A673 (cell line): ENCODE results near the gene STMN3.

Source experiments
- EZH2 ChIP-seq: fragments of 200-600 bp; sonication (generic); IDR thresholded peaks from 2 replicates; pipeline ENCODE4 v1.6.1; 2017; ENCODE audit warnings: borderline replicate concordance, low read depth, mild to moderate bottlenecking, mixed read lengths, antibody characterized with exemption, low read length; ENCODE audit not compliant: poor library complexity, severe bottlenecking
- TF ChIP-seq, protein P1 (sequence below): fragments of 300-800, 200-600 bp; sonication (generic); conservative IDR thresholded peaks from 2 replicates; pipeline ENCODE4 v1.5.1; 2017; ENCODE audit warnings: low read depth, mild to moderate bottlenecking, antibody characterized with exemption, low read length, moderate library complexity, mixed read lengths

DNA sequence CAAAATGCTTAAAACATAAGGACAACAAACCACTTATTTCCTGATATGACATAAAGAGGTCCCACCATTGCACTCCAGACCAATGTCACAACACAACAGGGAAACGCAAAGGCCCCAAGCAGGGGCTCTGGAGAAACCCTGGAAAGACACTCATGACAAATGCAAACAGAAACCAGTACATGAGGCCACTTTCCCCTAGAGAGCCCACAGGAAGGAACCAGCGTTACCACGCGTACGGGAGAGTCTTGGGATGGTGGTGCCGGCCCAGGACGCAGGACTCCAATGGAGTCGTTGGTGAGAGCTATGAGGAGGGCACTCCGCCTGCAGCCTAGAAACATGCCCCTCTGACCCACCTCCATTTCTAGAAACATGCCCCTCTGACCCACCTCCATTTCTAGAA is 46.5 kb downstream of the STMN3 start:
- TF ChIP-seq, protein P1, sequence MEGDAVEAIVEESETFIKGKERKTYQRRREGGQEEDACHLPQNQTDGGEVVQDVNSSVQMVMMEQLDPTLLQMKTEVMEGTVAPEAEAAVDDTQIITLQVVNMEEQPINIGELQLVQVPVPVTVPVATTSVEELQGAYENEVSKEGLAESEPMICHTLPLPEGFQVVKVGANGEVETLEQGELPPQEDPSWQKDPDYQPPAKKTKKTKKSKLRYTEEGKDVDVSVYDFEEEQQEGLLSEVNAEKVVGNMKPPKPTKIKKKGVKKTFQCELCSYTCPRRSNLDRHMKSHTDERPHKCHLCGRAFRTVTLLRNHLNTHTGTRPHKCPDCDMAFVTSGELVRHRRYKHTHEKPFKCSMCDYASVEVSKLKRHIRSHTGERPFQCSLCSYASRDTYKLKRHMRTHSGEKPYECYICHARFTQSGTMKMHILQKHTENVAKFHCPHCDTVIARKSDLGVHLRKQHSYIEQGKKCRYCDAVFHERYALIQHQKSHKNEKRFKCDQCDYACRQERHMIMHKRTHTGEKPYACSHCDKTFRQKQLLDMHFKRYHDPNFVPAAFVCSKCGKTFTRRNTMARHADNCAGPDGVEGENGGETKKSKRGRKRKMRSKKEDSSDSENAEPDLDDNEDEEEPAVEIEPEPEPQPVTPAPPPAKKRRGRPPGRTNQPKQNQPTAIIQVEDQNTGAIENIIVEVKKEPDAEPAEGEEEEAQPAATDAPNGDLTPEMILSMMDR, result no peak
- TF ChIP-seq EZH2, result no peak
